Large intestine (tissue), 1 donor: ENCODE data around the gene GCC2. TPM values are rescaled to one million over a fixed set of nuclear protein-coding genes. Genes with fewer than 3 reads are reported as not detected.

Experiments used
- polyA plus RNA-seq: library from polyadenylated mRNA; unstranded; fragments of 120-200 nt; gene quantifications from one replicate; pipeline ENCODE4 v1.2.1, GENCODE V29; 2013

Gene GCC2
- polyA plus RNA-seq, 1 donor = 95.7 TPM

Other genes starting within 250 kb of the GCC2 start
- gene SULT1C3, start 209.2 kb upstream of the GCC2 start, polyA plus RNA-seq = 0.46 TPM
- gene SULT1C2, start 160.3 kb upstream of the GCC2 start, polyA plus RNA-seq = 238 TPM
- gene SULT1C4, start 71.3 kb upstream of the GCC2 start, polyA plus RNA-seq = 18.0 TPM
- gene LIMS1, start 85.3 kb downstream of the GCC2 start, polyA plus RNA-seq = 47.3 TPM